ENCODE data around the gene MYL6.
"Not testable (repeated sequence)": the region's sequence is repeated elsewhere in the genome, so short reads cannot be mapped to it uniquely, and the experiment has no call there.

The MYL6 gene

GRCh38 chr12:56145217-56145616 lies 12.9 kb upstream of the MYL6 start:
- no peak overlapping the region for H3K4me3 Mint-ChIP-seq
- no peak overlapping the region for H3K27ac Mint-ChIP-seq
- H3K9me3 Mint-ChIP-seq: no peaks in the 10 kb centered on the region
- ATAC-seq (ENCODE audit: low read depth) (no peak), DNase-seq (ENCODE audit: low spot score in 2 of 2) (no peak)
- no peaks in the 10 kb centered on the region for H3K27me3 Mint-ChIP-seq
- peaks cover 22% of the 10 kb centered on the region for H3K36me3 Mint-ChIP-seq
- peaks cover 11% of the 10 kb centered on the region for H3K4me1 Mint-ChIP-seq

GRCh38 chr12:56146492-56147460 lies 11.4 kb upstream of the MYL6 start:
- Mint-ChIP-seq H3K4me1 (peaks cover 13% of the 10 kb centered on the region), H3K36me3 (peaks cover 12% of the 10 kb centered on the region), H3K27ac (no peak overlapping the region), H3K9me3 (no peaks in the 10 kb centered on the region), H3K27me3 (no peaks in the 10 kb centered on the region), H3K4me3 (no peak overlapping the region)
- no peak for ATAC-seq (ENCODE audit: low read depth)
- no peak for DNase-seq (ENCODE audit: low spot score in 2 of 2)

- H3K27ac Mint-ChIP-seq: peak overlapping the region; percentile 41
- H3K36me3 Mint-ChIP-seq: no peaks in the 10 kb centered on the region
- H3K4me3 Mint-ChIP-seq: no peak overlapping the region
- H3K4me1 Mint-ChIP-seq: peaks cover 15% of the 10 kb centered on the region
- ATAC-seq (ENCODE audit: low read depth): no peak
- no peaks in the 10 kb centered on the region for H3K9me3 Mint-ChIP-seq
- DNase-seq (ENCODE audit: low spot score in 2 of 2): no peak
- H3K27me3 Mint-ChIP-seq: no peaks in the 10 kb centered on the region
Observed at GRCh38 chr12:56150563-56150962, 7.6 kb upstream of the MYL6 start.

GRCh38 chr12:56151672-56152131 lies 6.5 kb upstream of the MYL6 start:
- Mint-ChIP-seq H3K4me1 (peaks cover 15% of the 10 kb centered on the region), H3K36me3 (no peaks in the 10 kb centered on the region)

GRCh38 chr12:56152132-56152755 lies 5.9 kb upstream of the MYL6 start, which contains the start of gene MYL6B:
MYL6B (plus strand) TSS chr12:56152587; CDS start chr12:56153919, 1,332 bp downstream.
- ATAC-seq (ENCODE audit: low read depth): peak; percentile 89
- Mint-ChIP-seq H3K27ac (peak within 1 kb of the TSS; percentile 83), H3K27me3 (no peaks in the 10 kb centered on the region)

More at GRCh38 chr12:56151672-56152131, 6.5 kb upstream of the MYL6 start:
- no peaks in the 10 kb centered on the region for H3K9me3 Mint-ChIP-seq
- peak overlapping the region; percentile 96 for H3K4me3 Mint-ChIP-seq
- peak overlapping the region; percentile 83 for H3K27ac Mint-ChIP-seq
- DNase-seq (ENCODE audit: low spot score in 2 of 2) (peak; percentile 47 to 49), ATAC-seq (ENCODE audit: low read depth) (peak; percentile 74)
- no peaks in the 10 kb centered on the region for H3K27me3 Mint-ChIP-seq

GRCh38 chr12:56152756-56153677 lies 5.1 kb upstream of the MYL6 start:
- ATAC-seq (ENCODE audit: low read depth) (no peak), DNase-seq (ENCODE audit: low spot score in 2 of 2) (no peak)
- H3K4me1 Mint-ChIP-seq: peaks cover 15% of the 10 kb centered on the region
- H3K9me3 Mint-ChIP-seq: no peaks in the 10 kb centered on the region
- H3K27me3 Mint-ChIP-seq: no peaks in the 10 kb centered on the region
- H3K36me3 Mint-ChIP-seq: no peaks in the 10 kb centered on the region
- H3K4me3 Mint-ChIP-seq: peak overlapping the region; percentile 96
- H3K27ac Mint-ChIP-seq: peak overlapping the region; percentile 83

More at GRCh38 chr12:56152132-56152755, 5.9 kb upstream of the MYL6 start, which contains the start of gene MYL6B:
- Mint-ChIP-seq H3K4me1 (peaks cover 14% of the 10 kb centered on the region), H3K36me3 (no peaks in the 10 kb centered on the region), H3K4me3 (peak within 1 kb of the TSS; percentile 96), H3K9me3 (no peaks in the 10 kb centered on the region)
- DNase-seq (ENCODE audit: low spot score in 2 of 2): peak; percentile 76 to 82

GRCh38 chr12:56153678-56154065 lies 4.5 kb upstream of the MYL6 start:
- ATAC-seq (ENCODE audit: low read depth): no peak
- Mint-ChIP-seq H3K27me3 (no peaks in the 10 kb centered on the region), H3K9me3 (no peaks in the 10 kb centered on the region), H3K36me3 (peaks cover 2% of the 10 kb centered on the region), H3K27ac (no peak overlapping the region), H3K4me1 (peaks cover 19% of the 10 kb centered on the region), H3K4me3 (peak overlapping the region; percentile 49)
- DNase-seq (ENCODE audit: low spot score in 2 of 2): no peak

GRCh38 chr12:56154246-56154771 lies 3.9 kb upstream of the MYL6 start:
- H3K27ac Mint-ChIP-seq: no peak overlapping the region
- no peaks in the 10 kb centered on the region for H3K9me3 Mint-ChIP-seq
- DNase-seq (ENCODE audit: low spot score in 2 of 2) (no peak), ATAC-seq (ENCODE audit: low read depth) (no peak)
- H3K4me3 Mint-ChIP-seq: no peak overlapping the region
- no peaks in the 10 kb centered on the region for H3K27me3 Mint-ChIP-seq
- H3K36me3 Mint-ChIP-seq: peaks cover 2% of the 10 kb centered on the region
- peaks cover 25% of the 10 kb centered on the region for H3K4me1 Mint-ChIP-seq

GRCh38 chr12:56154818-56155217 lies 3.3 kb upstream of the MYL6 start:
- no peak for ATAC-seq (ENCODE audit: low read depth)
- DNase-seq (ENCODE audit: low spot score in 2 of 2): no peak
- H3K4me3 Mint-ChIP-seq: no peak overlapping the region
- H3K36me3 Mint-ChIP-seq: peaks cover 3% of the 10 kb centered on the region
- H3K4me1 Mint-ChIP-seq: peaks cover 31% of the 10 kb centered on the region
- H3K9me3 Mint-ChIP-seq: no peaks in the 10 kb centered on the region
- no peak overlapping the region for H3K27ac Mint-ChIP-seq
- H3K27me3 Mint-ChIP-seq: no peaks in the 10 kb centered on the region

GRCh38 chr12:56155256-56155845 lies 2.8 kb upstream of the MYL6 start:
- H3K4me1 Mint-ChIP-seq: peaks cover 36% of the 10 kb centered on the region
- no peak overlapping the region for H3K27ac Mint-ChIP-seq
- H3K4me3 Mint-ChIP-seq: peak overlapping the region; percentile 46
- ATAC-seq (ENCODE audit: low read depth) (no peak), DNase-seq (ENCODE audit: low spot score in 2 of 2) (no peak)
- no peaks in the 10 kb centered on the region for H3K27me3 Mint-ChIP-seq
- H3K9me3 Mint-ChIP-seq: no peaks in the 10 kb centered on the region
- peaks cover 7% of the 10 kb centered on the region for H3K36me3 Mint-ChIP-seq

GRCh38 chr12:56156464-56157200 lies 1.5 kb upstream of the MYL6 start:
- not testable (repeated sequence) for H3K27me3 Mint-ChIP-seq

GRCh38 chr12:56157201-56158028 lies 744 bp upstream of the MYL6 start:
- Mint-ChIP-seq H3K9me3 (no peaks in the 10 kb centered on the region), H3K36me3 (peaks cover 17% of the 10 kb centered on the region), H3K27ac (peak overlapping the region; percentile 98), H3K27me3 (no peaks in the 10 kb centered on the region), H3K4me1 (peaks cover 38% of the 10 kb centered on the region), H3K4me3 (peak overlapping the region; percentile 96)
- DNase-seq (ENCODE audit: low spot score in 2 of 2): peak; percentile 67 to 74
- ATAC-seq (ENCODE audit: low read depth): peak; percentile 67

More at GRCh38 chr12:56156464-56157200, 1.5 kb upstream of the MYL6 start:
- H3K36me3 Mint-ChIP-seq: peaks cover 12% of the 10 kb centered on the region
- peak overlapping the region; percentile 98 for H3K27ac Mint-ChIP-seq
- ATAC-seq (ENCODE audit: low read depth); DNase-seq (ENCODE audit: low spot score in 2 of 2); H3K9me3 Mint-ChIP-seq: not testable (repeated sequence)
- H3K4me1 Mint-ChIP-seq: peaks cover 40% of the 10 kb centered on the region
- peak overlapping the region; percentile 96 for H3K4me3 Mint-ChIP-seq
